Omental fat pad (tissue), 4 donors: ENCODE measurements around the gene RPA1. TPM values are rescaled to one million over a fixed set of nuclear protein-coding genes. Genes with fewer than 3 reads are reported as not detected.

Experiments
- ATAC-seq: fragments of 150-250 bp; one replicate; pipeline ENCODE4 v1.9.1; 2016; ENCODE audit warnings: mild to moderate bottlenecking, moderate library complexity; ENCODE audit not compliant: low FRiP score
- DNase-seq: peaks from one replicate; pipeline ENCODE4 v3.0.0-alpha.2; 2019; ENCODE audit warnings: low spot score
- CTCF ChIP-seq, 3 donors: fragments of 450-650 bp; IDR thresholded peaks; one replicate each; pipeline ENCODE4 v1.5.1; 2016 to 2017; ENCODE audit warnings: antibody characterized with exemption in 3 of 3, mild to moderate bottlenecking in 3 of 3, moderate library complexity in 2 of 3
- total RNA-seq, 4 donors: library from RNA; depleted of rRNA; stranded (reverse); fragments of >200 nt; gene quantifications; one replicate each; pipeline ENCODE4 v1.1.0, GENCODE V29; 2016

RPA1 gene
- 10 to 100 TPM; 22.8 to 31.4 (median 24.1) TPM for total RNA-seq

GRCh38 chr17:1829592-1830257 lies at the start of gene RPA1, which contains the start of gene SMYD4:
TSS of gene RPA1 (plus strand) at chr17:1830005. CDS start at chr17:1830094, 89 bp downstream.
TSS of gene SMYD4 (minus strand) at chr17:1829902. CDS start at chr17:1827994, 1,908 bp downstream.
- no peak for TF ChIP-seq CTCF (IDR thresholded peaks at IDR 0.05)
- ATAC-seq: peak; percentile 98

GRCh38 chr17:1782171-1782567 lies 47.6 kb upstream of the RPA1 start:
- TF ChIP-seq CTCF (IDR thresholded peaks at IDR 0.05): no peak
- ATAC-seq (no peak), DNase-seq (no peak)

More at GRCh38 chr17:1829592-1830257, at the start of gene RPA1, which contains the start of gene SMYD4:
- DNase-seq: peak; percentile 70

GRCh38 chr17:1783271-1783670 lies 46.5 kb upstream of the RPA1 start:
- no peak for DNase-seq
- ATAC-seq: no peak
- no peak for TF ChIP-seq CTCF (IDR thresholded peaks at IDR 0.05)

GRCh38 chr17:1783834-1784611 lies 45.8 kb upstream of the RPA1 start:
- peak in 2 of 3 donors; percentile 64 to 74 for TF ChIP-seq CTCF (IDR thresholded peaks at IDR 0.05)
- DNase-seq (peak; percentile 60), ATAC-seq (peak; percentile 78)

GRCh38 chr17:1785930-1786329 lies 43.9 kb upstream of the RPA1 start:
- ATAC-seq: no peak
- no peak for TF ChIP-seq CTCF (IDR thresholded peaks at IDR 0.05)
- no peak for DNase-seq

GRCh38 chr17:1786708-1787107 lies 43.1 kb upstream of the RPA1 start:
- DNase-seq (no peak), ATAC-seq (no peak)
- no peak for TF ChIP-seq CTCF (IDR thresholded peaks at IDR 0.05)
